Skeletal muscle tissue (tissue), 5 donors: ENCODE measurements around the gene FN3KRP. TPM values are rescaled to one million over a fixed set of nuclear protein-coding genes. Genes with fewer than 3 reads are reported as not detected.

ENCODE experiments used
- H3K27ac ChIP-seq: one replicate; pipeline ENCODE4 v1.7.0; 2013; ENCODE audit warnings: mild to moderate bottlenecking, low read depth, low read length, inconsistent platforms
- H3K27me3 ChIP-seq, 3 donors: one replicate each; pipeline ENCODE4 v1.7.0; 2013; ENCODE audit warnings: low read length in 3 of 3; ENCODE audit not compliant: control insufficient read depth in 3 of 3, insufficient read depth in 3 of 3
- H3K36me3 ChIP-seq, 3 donors: one replicate each; pipeline ENCODE4 v1.7.0; 2013; ENCODE audit warnings: low read length in 3 of 3; ENCODE audit not compliant: control insufficient read depth in 3 of 3, insufficient read depth in 3 of 3
- H3K4me1 ChIP-seq, 3 donors: one replicate each; pipeline ENCODE4 v1.7.0; 2013; ENCODE audit warnings: low read length in 3 of 3, mild to moderate bottlenecking in 3 of 3; ENCODE audit not compliant: control insufficient read depth in 3 of 3, insufficient read depth in 3 of 3
- H3K4me3 ChIP-seq, 3 donors: one replicate each; pipeline ENCODE4 v1.7.0; 2013; ENCODE audit warnings: low read length in 3 of 3
- H3K9ac ChIP-seq, 3 donors: one replicate each; pipeline ENCODE4 v1.7.0; 2013; ENCODE audit warnings: low read length in 3 of 3, mild to moderate bottlenecking in 3 of 3, moderate library complexity in 2 of 3, low read depth in 1 of 3
- H3K9me3 ChIP-seq, 3 donors: one replicate each; pipeline ENCODE4 v1.7.0; 2013; ENCODE audit warnings: low read length in 3 of 3; ENCODE audit not compliant: control insufficient read depth in 3 of 3
- small RNA-seq: library from RNA; depleted of rRNA; stranded (forward); fragments of <200 nt; gene quantifications from one replicate; pipeline ENCODE3, GENCODE V24; 2014
- total RNA-seq: library from RNA; depleted of rRNA; stranded (reverse); fragments of >200 nt; gene quantifications from one replicate; pipeline ENCODE4 v1.2.3, GENCODE V29; 2014
- donor health status: Osteomylitis.

FN3KRP gene
- total RNA-seq, 1 donor from 2014 or later, result 14.1 TPM

- no peak overlapping the region for H3K27ac ChIP-seq
- peaks cover 0 to 4% (median 2%) of the 10 kb centered on the region in 3 donors for H3K4me1 ChIP-seq
- H3K9ac ChIP-seq, result peak overlapping the region in 1 of 3 donors; percentile 40
- no peaks in the 10 kb centered on the region for H3K9me3 ChIP-seq
- H3K36me3 ChIP-seq, result peaks cover 0 to 13% (median 12%) of the 10 kb centered on the region in 3 donors
- H3K4me3 ChIP-seq, result peak overlapping the region in 1 of 3 donors; percentile 58
- no peaks in the 10 kb centered on the region for H3K27me3 ChIP-seq
Measured at GRCh38 chr17:82775001-82775823, 58.7 kb downstream of the FN3KRP start.

GRCh38 chr17:82776454-82776853 lies 59.9 kb downstream of the FN3KRP start:
- H3K4me1 ChIP-seq, result peaks cover 1 to 4% (median 2%) of the 10 kb centered on the region in 3 donors
- no peak overlapping the region for H3K9ac ChIP-seq
- H3K36me3 ChIP-seq, result peaks cover 0 to 13% (median 12%) of the 10 kb centered on the region in 3 donors
- no peak overlapping the region for H3K27ac ChIP-seq
- no peak overlapping the region for H3K4me3 ChIP-seq
- H3K27me3 ChIP-seq, result no peaks in the 10 kb centered on the region
- no peaks in the 10 kb centered on the region for H3K9me3 ChIP-seq

Small RNAs within 50 kb of the gene (small RNA-seq; reads per million reads assigned to genes)
- gene MIR4525, result not detected

Other genes with a start within 250 kb of the FN3KRP start
- 27.7 TPM for gene FOXK2, start 197.0 kb upstream of the FN3KRP start, total RNA-seq
- 40.7 TPM for gene WDR45B, start 68.3 kb upstream of the FN3KRP start, total RNA-seq
- 12.0 TPM for gene RAB40B, start 18.0 kb upstream of the FN3KRP start, total RNA-seq
- gene FN3K, start 18.9 kb downstream of the FN3KRP start, total RNA-seq, result 4.7 TPM
- 27.1 TPM for gene TBCD, start 35.4 kb downstream of the FN3KRP start, total RNA-seq
- gene ZNF750, start 123.3 kb downstream of the FN3KRP start, total RNA-seq, result not detected